IPS-NIHi7 (cell line): ENCODE results near the gene NT5C3B.

Experiments
- DNase-seq: peaks from one replicate; pipeline ENCODE4 v3.0.0; 2012; ENCODE audit warnings: mixed read lengths; ENCODE audit errors: extremely low spot score

Gene NT5C3B

DNA sequence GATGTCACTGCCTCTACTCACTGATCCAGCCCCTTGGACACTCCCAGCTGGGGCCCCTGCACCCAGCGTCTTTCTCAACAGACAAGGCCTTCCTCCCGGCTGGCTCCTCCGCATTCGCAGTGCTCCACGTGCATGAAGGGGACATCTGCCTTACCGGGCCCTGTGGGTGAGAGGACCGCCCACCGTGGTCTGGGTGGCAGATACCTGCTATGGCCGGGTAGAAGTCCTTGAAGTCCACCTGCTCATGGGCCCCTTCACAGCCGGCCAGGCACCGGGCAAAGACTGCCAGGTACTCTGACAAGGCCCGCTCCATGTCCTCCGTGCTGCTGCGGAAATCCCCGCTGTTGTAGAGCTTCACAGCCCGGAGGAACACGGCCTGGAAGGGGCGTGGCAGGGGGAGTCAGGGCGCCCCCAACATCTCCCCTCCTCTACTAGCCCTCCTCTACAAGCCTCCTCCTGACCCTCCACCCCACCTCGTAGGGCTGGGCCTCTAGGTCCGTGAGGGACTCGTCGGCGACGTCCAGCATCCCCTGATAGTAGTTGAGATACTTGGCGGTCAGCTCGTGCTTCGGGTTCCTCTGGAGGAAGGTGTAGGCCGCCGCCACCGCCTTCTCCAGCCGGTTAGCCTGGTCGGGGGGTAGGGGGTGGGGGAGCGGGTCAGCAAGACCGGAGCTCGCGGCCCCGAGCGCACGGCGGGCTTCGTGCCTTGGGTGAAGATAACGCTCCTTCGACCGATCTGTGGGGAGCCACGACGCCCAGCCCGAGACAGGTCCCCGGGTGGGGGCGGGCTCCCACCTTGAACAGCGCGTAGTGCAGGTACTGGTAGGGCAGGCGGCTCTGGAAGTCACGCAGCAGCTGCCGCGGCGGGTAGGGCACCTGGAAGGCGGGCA lies 25.1 kb downstream of the NT5C3B start:
- DNase-seq: no peak

DNA sequence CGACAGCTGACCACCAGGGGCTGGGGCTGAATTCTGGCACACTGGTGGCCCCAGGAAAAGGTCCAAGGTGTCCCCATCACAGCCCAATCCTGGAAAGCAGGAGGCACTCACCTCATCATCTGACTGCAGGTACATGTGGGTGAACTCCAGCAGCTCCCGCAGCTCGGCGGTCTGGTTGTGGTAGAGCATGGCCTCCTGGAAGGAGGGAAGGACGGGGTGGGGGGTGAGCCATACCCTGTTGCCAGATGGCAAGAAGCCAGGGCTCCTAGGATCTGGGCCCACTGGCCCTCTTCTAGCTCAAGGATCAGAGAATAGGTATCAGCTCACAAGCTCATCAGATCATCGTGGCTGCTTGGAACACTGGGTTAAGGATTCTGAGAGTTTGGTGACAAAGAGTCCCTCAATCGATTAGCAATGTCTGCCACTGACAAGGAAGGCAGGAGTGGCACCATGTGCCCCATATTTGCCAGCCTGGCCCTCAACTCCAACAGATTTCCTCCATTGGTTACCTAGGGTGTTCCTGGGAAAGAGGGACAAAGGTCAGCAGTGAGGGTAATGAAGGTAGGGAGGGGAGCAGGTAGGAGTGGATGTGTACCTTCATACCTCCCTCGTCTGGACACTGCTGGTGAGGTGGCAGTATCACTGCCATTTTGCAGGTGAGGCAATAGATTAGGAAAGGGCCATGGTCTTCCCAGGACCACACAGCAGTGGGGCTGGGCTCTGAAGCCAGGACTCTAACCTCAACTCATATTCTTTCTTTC lies 29.2 kb downstream of the NT5C3B start:
- no peak for DNase-seq

DNA sequence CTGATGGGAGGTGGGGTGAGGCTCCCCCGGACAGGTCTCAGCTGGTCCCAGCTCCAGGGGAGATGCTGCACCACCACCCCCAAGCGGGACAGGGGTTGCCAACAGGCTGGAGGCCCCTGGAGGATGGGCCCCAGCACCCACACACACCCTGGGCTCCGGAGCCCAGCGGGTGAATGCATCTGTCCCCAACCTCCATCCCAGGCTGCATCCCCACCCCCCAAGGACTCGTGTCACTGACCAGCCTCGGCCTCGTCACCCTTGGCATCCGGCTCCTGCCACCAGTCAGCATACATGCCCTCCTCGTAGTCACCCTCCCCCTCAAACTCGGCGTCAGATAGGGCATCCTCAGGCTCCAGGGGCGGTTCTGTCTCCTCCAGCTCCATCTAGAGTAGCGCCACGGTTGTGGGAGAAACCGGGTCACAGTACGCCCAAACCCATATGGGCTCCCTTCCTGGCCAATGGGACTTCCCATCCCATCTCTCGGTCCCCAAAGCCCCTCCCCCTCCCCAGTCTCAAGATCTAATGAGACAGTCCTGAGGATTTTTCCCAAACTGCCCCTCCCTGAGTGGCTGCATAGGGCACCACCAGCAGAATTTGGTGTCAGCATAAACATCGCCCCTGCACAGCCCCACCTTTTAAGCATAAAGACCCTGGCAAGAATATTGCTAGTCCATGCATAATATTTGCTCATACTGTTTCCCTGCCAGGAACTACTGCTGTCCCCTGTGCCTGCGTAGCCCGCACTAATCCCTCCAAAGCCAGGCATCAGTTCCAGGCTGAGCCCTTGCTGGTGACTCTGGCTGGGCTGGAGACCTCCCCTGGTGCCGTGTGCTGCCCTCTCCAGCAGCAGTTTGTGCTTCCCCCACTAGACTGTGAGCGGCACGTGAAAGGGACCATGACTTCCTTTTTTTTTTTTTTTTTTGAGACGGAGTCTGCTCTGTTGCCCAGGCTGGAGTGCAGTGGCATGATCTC lies 32.7 kb downstream of the NT5C3B start:
- DNase-seq: no peak

DNA sequence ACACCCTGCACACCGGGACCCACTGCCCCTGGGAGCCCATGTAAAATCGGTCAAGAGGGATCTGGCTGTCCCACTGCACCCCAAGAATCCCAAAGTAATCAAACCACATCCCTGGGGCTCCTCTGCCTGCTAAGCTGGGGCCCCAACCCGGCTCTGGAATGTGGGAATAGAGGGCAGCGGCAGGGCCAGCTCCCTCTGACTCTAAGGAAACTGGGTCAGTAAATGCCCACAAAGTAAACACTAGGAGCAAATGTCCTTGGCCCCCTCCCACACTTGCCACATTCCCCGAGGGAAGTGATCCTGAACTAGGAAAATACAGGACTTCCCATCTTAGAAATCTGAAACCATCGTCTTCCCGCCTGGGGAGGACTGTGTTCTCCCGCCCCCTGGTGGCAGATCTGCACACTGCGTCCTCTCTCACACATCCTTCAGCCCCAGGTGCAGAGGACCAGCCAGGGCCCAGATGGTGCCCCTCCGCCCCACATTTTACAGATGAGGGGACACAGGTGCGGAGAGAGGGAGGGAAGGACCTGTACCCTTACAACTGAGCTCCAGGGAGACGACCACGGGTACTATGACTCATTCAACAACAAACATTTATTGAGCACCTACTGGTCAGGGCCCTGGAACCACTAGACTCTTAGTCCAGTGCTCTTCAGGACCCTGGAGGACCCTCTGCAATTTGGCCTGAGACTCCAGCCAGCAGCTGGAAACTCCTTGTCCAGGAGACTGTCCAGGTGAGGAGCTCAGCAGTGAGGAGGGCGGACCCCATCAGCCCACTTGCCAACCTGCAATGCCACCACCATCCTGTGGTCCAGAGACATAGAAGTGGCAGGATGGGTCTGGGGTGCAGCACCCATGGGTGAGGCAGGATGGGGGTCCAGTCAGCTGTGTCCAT lies 34.4 kb downstream of the NT5C3B start:
- peak; percentile 79 for DNase-seq

- DNase-seq: peak; percentile 83
These were observed 35.2 kb downstream of the NT5C3B start for GRCh38 chr17:41800601-41801373.

- DNase-seq: no peak
These were observed 36.7 kb downstream of the NT5C3B start for GRCh38 chr17:41799366-41799765.

- no peak for DNase-seq
These were observed 38.7 kb downstream of the NT5C3B start for GRCh38 chr17:41797377-41797776.

DNA sequence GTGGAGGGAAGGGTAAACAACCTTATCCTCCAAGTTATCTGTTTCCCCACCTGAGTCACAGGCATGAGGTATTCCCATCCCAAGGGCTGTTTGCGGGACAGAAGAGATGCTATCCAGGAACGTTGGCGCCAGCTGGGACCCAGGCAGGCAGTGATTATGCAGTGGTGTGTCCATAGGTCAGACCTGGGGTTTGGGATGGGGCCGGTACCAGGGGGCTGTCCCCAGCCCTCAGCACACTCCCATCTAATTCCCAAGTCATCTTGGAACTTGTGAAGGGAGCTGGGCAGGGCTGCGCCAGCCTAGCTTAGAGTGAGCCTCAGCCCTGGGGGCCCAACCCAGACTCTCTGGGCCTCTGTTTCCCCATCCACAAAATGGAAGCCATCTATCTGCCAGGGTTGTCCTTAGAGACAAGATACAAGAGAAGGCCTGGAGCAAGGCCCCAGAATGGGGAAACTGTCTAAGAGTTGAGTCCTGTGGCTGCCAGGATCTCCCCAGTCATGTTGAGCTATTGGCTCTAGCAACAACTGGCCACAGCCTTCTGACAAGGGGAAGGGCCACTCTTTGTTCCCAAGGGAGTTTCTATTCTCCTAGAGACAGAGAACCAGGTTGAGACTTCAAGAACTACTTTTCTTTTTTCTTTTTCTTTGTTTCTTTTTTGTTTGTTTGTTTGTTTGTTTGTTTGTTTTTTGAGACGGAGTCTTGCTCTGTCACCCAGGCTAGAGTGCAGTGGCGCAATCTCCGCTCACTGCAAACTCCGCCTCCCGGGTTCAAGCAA lies 39.7 kb downstream of the NT5C3B start:
- no peak for DNase-seq

GRCh38 chr17:41794540-41794975 lies 41.5 kb downstream of the NT5C3B start:
- DNase-seq: no peak

- peak; percentile 67 for DNase-seq
These were observed 42.1 kb downstream of the NT5C3B start for GRCh38 chr17:41793784-41794539.

DNA sequence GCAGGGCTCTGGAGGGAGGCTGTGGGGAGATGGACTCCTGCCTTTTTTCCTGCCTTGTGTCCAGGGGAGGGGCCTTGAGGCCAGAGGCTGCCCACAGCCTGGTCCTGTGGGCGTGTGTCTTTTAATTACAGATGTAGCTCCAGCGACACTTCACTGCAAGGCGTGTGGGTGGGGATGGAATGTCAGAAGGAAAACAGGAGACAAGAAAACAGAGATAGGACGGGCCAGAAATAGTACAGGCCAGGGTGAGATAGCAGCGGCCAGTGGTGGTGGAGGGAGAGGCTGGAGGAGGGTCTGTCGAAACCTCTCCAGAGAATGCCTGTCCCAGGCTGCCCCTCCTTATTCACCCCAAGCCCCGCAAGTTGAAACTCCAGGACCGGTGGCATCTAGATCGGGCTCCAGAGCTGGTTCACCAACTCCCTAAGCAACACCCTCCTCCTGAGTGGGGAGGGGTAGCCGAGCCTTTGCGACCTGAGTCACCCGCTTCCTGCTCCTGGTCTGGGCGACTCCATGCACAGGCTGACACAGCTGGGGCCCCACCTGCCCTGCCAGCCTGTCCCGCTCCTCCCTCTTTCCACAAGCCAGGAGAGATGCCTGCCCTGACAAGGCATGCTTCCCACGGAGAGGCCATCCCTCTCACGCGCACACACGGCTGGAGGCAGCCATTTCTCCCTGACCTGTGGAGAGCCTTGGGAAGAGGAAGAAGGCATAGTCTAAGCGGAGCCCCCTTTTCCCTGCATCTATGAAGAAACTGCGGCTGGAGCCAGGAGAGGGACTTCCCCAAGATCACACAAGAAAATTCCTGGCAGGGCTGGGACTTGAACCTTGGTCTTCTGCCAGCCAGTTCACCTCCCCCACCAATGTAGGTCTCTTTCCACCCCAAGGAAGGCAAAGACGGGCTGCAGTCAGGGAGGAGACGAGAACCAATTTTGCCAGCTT lies 42.9 kb downstream of the NT5C3B start:
- no peak for DNase-seq

GRCh38 chr17:41787021-41787418 lies 49.0 kb downstream of the NT5C3B start:
- DNase-seq: no peak

GRCh38 chr17:41786227-41787020 lies 49.6 kb downstream of the NT5C3B start, which contains the start of gene JUP:
Gene JUP (minus strand): TSS chr17:41786711. CDS start chr17:41771854, 14,857 bp downstream.
- peak; percentile 96 for DNase-seq

DNA sequence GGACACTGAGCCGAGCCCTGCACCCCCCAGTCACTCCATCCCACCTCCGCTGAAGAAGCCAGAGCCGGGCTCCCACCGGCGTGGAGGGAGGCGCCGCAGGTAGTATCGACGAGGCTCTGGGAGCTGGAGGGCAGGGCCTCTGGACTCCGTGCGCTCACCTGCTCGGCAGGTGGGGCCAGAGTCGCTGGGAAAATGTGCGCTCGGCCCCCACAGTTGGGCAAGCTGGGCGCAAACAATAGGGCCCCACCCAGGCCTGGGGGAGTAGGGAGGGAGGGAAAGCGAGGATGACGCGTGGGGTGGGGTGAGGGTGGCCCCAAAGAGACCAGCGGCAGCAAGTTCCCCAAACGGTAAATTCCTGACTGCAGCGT lies 50.2 kb downstream of the NT5C3B start:
- DNase-seq: no peak

DNA sequence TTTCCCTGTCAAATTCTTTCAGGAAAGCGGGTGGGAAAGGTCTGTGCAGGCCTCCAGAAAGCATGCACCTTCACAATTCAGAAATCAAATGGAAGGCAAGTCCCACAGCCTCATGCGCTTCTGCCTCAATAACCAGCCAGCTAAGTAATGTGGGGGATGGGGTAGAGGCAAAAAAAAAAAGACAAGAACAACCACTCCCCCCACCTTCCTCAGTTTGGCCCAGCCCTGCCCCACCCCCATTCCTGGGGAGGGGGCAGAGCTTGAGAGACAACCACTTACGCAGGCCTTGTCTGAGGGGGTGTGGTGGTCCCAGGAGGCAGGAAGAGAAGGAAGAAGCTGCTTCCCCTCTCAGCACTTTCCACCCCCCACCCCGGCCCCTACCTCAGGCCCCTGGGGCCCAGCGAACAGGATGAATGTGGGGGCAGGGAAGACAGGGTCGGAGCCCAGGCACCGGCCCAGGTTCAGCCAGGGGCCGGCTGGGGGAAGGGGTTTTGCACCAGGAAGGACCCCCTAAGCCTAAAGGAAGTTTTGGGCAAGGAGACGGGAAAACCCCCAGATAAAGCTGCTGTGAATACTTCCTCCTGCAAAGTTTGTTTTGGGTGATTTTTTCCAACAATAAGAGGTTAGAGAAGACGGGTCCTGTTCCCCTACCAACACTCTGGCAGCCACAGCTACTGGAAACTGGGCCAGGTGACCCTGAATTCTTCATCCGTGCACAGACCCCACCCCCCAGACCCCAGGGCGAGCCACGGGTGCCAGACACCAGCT lies 50.8 kb downstream of the NT5C3B start:
- DNase-seq: peak; percentile 76
